GM12878 (cell line): ENCODE data around the gene ITGB1BP2. TPM values are rescaled to one million over a fixed set of nuclear protein-coding genes. Genes with fewer than 3 reads are reported as not detected.

Experiments
- ASH2L ChIP-seq: fragments of 300-600, 200-600 bp; sonication (generic); IDR thresholded peaks from 2 replicates; pipeline ENCODE4 v1.6.1; 2017; ENCODE audit warnings: low read depth, mild to moderate bottlenecking, borderline replicate concordance
- ATF3 ChIP-seq: IDR thresholded peaks from 2 replicates; pipeline ENCODE4 v1.6.1; 2011; ENCODE audit warnings: low read depth, mild to moderate bottlenecking, low read length, moderate library complexity, borderline replicate concordance; ENCODE audit errors: extremely low read depth
- BMI1 ChIP-seq: fragments of 450-650 bp; IDR thresholded peaks from 2 replicates; pipeline ENCODE4 v1.6.1; 2016; ENCODE audit warnings: mild to moderate bottlenecking, moderate library complexity, borderline replicate concordance
- CEBPZ ChIP-seq: fragments of 150-350 bp; IDR thresholded peaks from 2 replicates; pipeline ENCODE4 v1.6.1; 2016; ENCODE audit warnings: low read depth, low read length
- EGR1 ChIP-seq, 2 experiments: IDR thresholded peaks; 1 replicate in 1 of 2; 2 replicates in 1 of 2; pipeline ENCODE4 v1.6.1; 2011 to 2012; ENCODE audit warnings: low read depth in 2 of 2, low read length in 2 of 2, borderline replicate concordance in 1 of 2, mild to moderate bottlenecking in 1 of 2, moderate library complexity in 1 of 2
- ETV6 ChIP-seq, 2 experiments: fragments of 450-650 bp in 1 of 2; IDR thresholded peaks in 1 of 2; conservative IDR thresholded peaks in 1 of 2; 2 replicates each; pipeline ENCODE4 v1.6.1; 2014; ENCODE audit warnings: antibody characterized with exemption in 1 of 2, borderline replicate concordance in 1 of 2, low read depth in 1 of 2, mild to moderate bottlenecking in 1 of 2, moderate library complexity in 1 of 2
- MTA2 ChIP-seq: fragments of 450-650 bp; IDR thresholded peaks from 2 replicates; pipeline ENCODE4 v1.6.1; 2016; ENCODE audit warnings: low read depth, mild to moderate bottlenecking, moderate library complexity
- NFYB ChIP-seq: IDR thresholded peaks from 2 replicates; pipeline ENCODE4 v1.6.1; 2011; ENCODE audit warnings: low read depth, mild to moderate bottlenecking, low read length, improper control_type of control experiment, moderate library complexity; ENCODE audit not compliant: insufficient read depth
- RUNX3 ChIP-seq: IDR thresholded peaks from 2 replicates; pipeline ENCODE4 v1.6.1; 2012; ENCODE audit warnings: low read length, inconsistent platforms
- polyA plus RNA-seq, 11 experiments: library from polyadenylated mRNA; depleted of rRNA in 4 of 11; unstranded in 6 of 11; stranded (reverse) in 5 of 11; fragments of >200 nt; fragmentation: Nextera tagmentation in 4 of 11; fragmentation: Illumina TruSeq in 1 of 11; extraction: Ambion mirVana in 4 of 11; extraction: Trizol in 1 of 11; gene quantifications; 1 replicate in 1 of 11; 2 replicates in 10 of 11; pipeline versions ENCODE4 v1.2.1 to v1.2.3, GENCODE V29; 2011 to 2016; ENCODE audit warnings: inconsistent platforms in 2 of 11, missing spikeins in 2 of 11, low read depth in 1 of 11
- total RNA-seq, 4 experiments: library from RNA; depleted of rRNA in 3 of 4; stranded (reverse); fragments of >200 nt in 3 of 4; fragmentation: Illumina TruSeq in 1 of 4; extraction: Trizol in 1 of 4; gene quantifications; 2 replicates each; pipeline versions ENCODE4 v1.2.1 to v1.2.3, GENCODE V29; 2013 to 2021

The ITGB1BP2 gene
- total and polyA plus RNA-seq, 10 of the 15 experiments (the other 5 are each of a cell fraction or from before 2014, with no cell fraction given) = 0.50 to 2.9 (median 1.7) TPM

GRCh38 chrX:71253253-71254091, 48.1 kb upstream of the ITGB1BP2 start (continued):
- TF ChIP-seq CEBPZ (no peak), BMI1 (no peak), ASH2L (no peak), EGR1 (IDR thresholded peaks at IDR 0.05; ENCODE audit: borderline replicate concordance in 1 of 2, low read depth in 2 of 2, low read length in 2 of 2) (peak in 1 of 2 experiments; percentile 61; a peak in 1 of 3 replicates), ATF3 (no peak), ETV6 (conservative IDR thresholded peaks at IDR 0.05 in 1 of 2, IDR thresholded peaks at IDR 0.05 in 1 of 2; ENCODE audit: borderline replicate concordance in 1 of 2, low read depth in 1 of 2) (no peak), MTA2 (no peak), RUNX3 (0 out of 2 replicates have a peak, but pooled peaks have one; percentile 29), NFYB (no peak)
